ENCODE measurements around the gene ULBP1.
"Not testable (repeated sequence)": the region's sequence is repeated elsewhere in the genome, so short reads cannot be mapped to it uniquely, and the experiment has no call there.

ULBP1 gene

GRCh38 chr6:149974394-149974793 lies 10.7 kb downstream of the ULBP1 start:
- DNase-seq: not testable (repeated sequence)

GRCh38 chr6:149974825-149975224 lies 11.1 kb downstream of the ULBP1 start:
- DNase-seq: no peak

- DNase-seq: no peak
Observed at GRCh38 chr6:149975400-149975799, 11.7 kb downstream of the ULBP1 start.

GRCh38 chr6:149977221-149977620 lies 13.5 kb downstream of the ULBP1 start:
- no peak for DNase-seq

GRCh38 chr6:149978610-149979009 lies 14.9 kb downstream of the ULBP1 start:
- no peak for DNase-seq

- DNase-seq: no peak
Observed at GRCh38 chr6:149979293-149979692, 15.6 kb downstream of the ULBP1 start.

- no peak for DNase-seq
Observed at GRCh38 chr6:149983145-149983544, 19.4 kb downstream of the ULBP1 start.

GRCh38 chr6:149984773-149985172 lies 21.0 kb downstream of the ULBP1 start:
- no peak for DNase-seq

GRCh38 chr6:149985481-149985937 lies 21.8 kb downstream of the ULBP1 start:
- DNase-seq: no peak

GRCh38 chr6:149987602-149988107 lies 23.9 kb downstream of the ULBP1 start:
- DNase-seq: no peak

- DNase-seq: no peak
Observed at GRCh38 chr6:149988550-149989346, 25.0 kb downstream of the ULBP1 start.

- DNase-seq: no peak
Observed at GRCh38 chr6:149990212-149990660, 26.5 kb downstream of the ULBP1 start.

GRCh38 chr6:149990661-149991471 lies 27.1 kb downstream of the ULBP1 start:
- peak in 1 of 56 donors; percentile 5 for DNase-seq

- DNase-seq: not testable (repeated sequence)
Observed at GRCh38 chr6:149991472-149991795, 27.7 kb downstream of the ULBP1 start.

- DNase-seq: no peak
Observed at GRCh38 chr6:149991838-149992237, 28.1 kb downstream of the ULBP1 start.

- DNase-seq: no peak
Observed at GRCh38 chr6:149995235-149995750, 31.6 kb downstream of the ULBP1 start.

GRCh38 chr6:149995971-149996370 lies 32.2 kb downstream of the ULBP1 start:
- DNase-seq: no peak

GRCh38 chr6:149999636-150000035 lies 35.9 kb downstream of the ULBP1 start:
- DNase-seq: no peak

GRCh38 chr6:150001295-150002008 lies 37.7 kb downstream of the ULBP1 start:
- no peak for DNase-seq

- no peak for DNase-seq
Observed at GRCh38 chr6:150002710-150003109, 39.0 kb downstream of the ULBP1 start.

- DNase-seq: not testable (repeated sequence)
Observed at GRCh38 chr6:150003599-150003998, 39.9 kb downstream of the ULBP1 start.
